HG03565 (cell line): ENCODE data around the gene ZMYM2.

Experiments used
- ATAC-seq: cut with Tn5 transposase; IDR thresholded peaks from one replicate; pipeline ENCODE4 v1.9.1; 2021; ENCODE audit warnings: mild to moderate bottlenecking, moderate library complexity; ENCODE audit not compliant: unreplicated experiment

The ZMYM2 gene

DNA sequence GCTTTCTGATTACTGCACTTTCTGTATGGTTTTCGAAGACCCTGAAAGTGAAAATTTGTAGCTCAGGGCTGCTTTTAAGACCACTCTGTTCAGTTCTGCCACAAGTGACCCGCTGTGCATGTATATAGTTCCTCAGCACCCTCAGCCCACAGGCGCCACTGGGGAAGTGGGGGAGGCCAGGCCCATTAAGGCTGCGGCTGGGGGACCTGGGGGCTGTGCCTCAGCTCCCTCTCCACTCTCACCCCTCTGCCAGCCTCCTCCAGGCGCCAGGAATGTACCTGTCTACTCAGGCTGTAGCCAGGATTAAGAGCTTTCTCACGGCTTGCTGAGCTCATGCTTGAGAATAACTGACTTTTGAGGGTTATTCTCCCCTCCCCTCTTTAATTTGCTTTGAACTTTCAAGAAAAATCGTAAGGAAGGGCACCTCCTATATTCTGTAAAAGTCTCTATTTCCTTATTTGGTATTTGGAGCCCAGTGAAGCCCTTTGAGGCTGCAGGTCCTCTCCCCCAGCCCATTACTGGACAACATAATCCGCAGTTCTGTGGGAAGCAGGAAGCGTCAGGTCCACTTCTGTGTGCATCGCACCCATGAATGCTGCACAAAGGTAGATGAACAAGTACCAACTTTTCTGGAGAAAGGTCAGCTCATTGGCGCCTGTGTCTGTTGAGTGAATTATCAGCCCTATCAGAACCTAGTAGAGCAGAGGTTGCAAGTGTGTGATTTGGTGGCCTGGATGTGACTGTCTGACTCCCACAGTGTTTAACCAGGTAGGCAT is 172.7 kb downstream of the ZMYM2 start:
- ATAC-seq, result no peak

DNA sequence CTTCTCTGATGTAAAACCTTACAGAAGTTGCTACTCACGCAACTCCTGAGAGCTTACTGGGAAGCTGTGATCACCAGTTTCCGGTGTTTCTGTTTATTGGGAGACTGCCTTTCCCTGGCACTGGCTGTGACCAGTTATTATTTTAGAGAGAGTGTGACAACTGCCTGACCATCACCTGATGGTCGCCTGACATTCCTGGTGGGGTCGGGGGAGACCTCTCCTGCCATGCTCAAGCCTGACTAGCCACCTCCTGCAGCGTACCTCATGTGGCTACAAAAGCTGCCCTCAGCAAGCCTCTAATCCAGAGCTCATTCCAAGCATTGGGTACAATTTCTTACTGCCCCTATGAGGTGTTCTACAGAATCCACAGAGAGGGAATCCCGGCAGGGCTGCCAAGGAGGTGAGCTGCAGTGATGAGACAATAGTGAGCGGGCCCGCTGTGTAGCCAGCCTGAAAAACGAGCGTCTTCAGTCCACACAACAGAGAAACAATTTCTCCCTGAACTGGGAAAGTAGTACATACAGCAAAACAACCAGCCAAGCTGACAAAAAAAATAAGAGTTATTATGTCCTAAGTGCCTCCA is 173.6 kb downstream of the ZMYM2 start:
- no peak for ATAC-seq

DNA sequence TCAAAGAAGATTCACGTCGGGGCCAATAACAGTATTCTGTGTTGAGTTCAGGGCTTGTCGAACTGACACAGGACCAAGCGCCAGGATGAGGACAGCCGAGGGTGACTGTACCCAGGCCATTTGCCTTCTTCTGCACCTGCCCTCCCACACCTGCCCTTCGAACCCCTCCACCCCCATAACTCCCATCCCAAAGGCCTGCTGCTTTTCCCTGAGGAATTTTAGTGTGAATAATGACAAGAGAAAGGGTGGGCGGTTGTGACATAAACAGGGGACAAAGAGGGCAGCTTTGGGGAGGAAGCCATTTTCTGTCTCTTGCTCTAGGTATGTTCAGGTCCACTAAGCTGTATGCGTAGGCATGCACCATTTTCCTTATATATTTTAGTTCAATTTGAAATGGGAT is 176.2 kb downstream of the ZMYM2 start:
- no peak for ATAC-seq

DNA sequence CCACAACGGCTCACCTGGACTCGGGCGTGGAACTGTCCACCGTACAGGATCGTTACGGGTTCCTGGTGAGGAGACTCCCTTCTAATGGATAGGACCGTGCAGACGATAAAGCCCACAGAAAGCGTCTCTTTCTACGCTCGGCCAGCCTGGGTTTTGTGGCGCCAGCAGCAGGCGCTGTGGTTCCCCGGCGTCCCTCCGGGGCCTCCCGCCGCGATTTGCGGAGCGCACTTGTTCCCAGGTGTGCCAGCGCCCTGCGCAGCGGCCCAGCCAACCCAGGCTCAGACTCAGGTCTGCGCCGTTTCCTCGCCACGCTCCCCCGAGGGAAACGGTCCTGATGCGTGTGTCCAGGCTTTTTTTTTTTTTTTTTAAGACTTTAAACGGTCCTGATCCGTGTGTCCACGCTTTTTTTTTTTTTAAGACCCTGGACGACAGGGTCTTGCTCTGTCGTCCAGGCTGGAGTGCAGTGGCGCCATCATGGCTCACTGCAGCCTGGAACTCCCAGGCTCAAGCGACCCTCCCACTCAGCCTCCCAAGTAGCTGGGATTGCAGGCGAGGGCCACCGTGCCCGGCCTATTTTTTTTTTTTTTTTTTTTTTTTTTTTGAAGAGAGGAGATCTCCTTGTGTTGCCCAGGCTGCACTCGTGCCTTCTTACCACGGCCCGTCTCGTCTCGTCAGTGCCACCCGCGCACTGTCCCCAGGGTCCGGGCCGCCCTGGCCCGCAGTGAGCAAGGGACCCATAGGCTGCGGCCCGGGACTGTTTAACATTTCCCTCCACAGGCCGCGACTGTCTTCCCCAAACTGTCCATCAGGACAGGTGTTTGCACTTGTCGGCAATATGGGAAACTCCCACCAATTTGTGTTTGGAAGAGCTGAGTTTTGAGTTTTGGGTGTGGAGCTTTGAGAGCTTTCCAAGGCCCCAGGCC is 178.5 kb downstream of the ZMYM2 start:
- ATAC-seq, result no peak

DNA sequence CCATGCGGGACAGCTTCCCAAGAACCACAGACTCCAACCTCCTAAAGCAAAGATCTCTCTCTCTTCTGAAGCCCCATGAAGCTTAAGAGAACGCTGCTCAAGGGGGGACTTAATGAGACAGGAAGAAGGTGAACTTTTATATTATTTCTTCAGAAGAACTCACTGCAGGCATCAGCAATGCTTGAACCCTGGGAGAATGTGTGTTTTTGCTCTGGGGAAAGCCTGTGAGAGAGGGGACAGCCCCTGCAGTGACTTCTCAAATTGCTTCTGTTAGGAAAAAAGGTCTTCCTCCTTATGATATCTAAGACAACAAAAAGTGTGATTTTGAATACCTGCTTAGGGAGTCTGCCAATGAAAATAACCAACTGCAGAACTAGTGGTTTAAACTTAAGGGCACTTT is 179.3 kb downstream of the ZMYM2 start:
- ATAC-seq, result no peak

DNA sequence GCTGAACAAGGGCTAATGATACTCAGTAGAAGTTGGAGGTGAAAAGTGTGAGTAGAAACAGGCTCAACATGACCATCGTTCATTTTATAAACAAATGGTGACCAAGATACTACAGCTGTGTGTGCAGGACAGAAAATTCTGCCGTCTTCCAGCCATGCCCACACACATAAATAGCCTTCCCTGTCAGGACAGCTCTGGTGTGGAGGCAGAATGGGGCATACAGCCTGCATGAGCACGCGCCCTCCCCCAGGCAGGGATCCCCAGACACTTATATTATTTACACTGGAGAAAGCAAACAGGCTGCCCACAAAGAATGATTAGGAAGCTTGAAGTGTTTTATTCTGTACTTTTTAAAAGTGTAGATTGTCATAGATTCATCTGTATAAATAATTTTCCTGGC is 182.0 kb downstream of the ZMYM2 start:
- ATAC-seq, result no peak
